Parathyroid adenoma (tissue), 2 donors: ENCODE measurements around the gene BEND5.

ENCODE experiments used
- H2AFZ ChIP-seq: fragments of 300-600 bp; sonication (generic); one replicate; pipeline ENCODE4 v1.7.0; 2017; ENCODE audit warnings: antibody characterized with exemption, mild to moderate bottlenecking
- H3K27ac ChIP-seq: fragments of 300-600 bp; sonication (generic); one replicate; pipeline ENCODE4 v1.7.0; 2017
- H3K27me3 ChIP-seq: fragments of 300-600 bp; sonication (generic); one replicate; pipeline ENCODE4 v1.7.0; 2017; ENCODE audit warnings: low read length; ENCODE audit not compliant: control insufficient read depth, insufficient read depth
- H3K36me3 ChIP-seq: fragments of 300-600 bp; sonication (generic); one replicate; pipeline ENCODE4 v1.7.0; 2017; ENCODE audit warnings: low read length; ENCODE audit not compliant: control insufficient read depth, insufficient read depth
- H3K4me1 ChIP-seq: fragments of 300-600 bp; sonication (generic); one replicate; pipeline ENCODE4 v1.7.0; 2017; ENCODE audit warnings: control low read depth
- H3K4me2 ChIP-seq: fragments of 300-600 bp; sonication (generic); one replicate; pipeline ENCODE4 v1.7.0; 2017; ENCODE audit warnings: low read length
- H3K4me3 ChIP-seq: fragments of 300-600 bp; sonication (generic); one replicate; pipeline ENCODE4 v1.7.0; 2017; ENCODE audit warnings: low read depth, low read length
- H3K79me2 ChIP-seq: fragments of 300-600 bp; sonication (generic); one replicate; pipeline ENCODE4 v1.7.0; 2017; ENCODE audit warnings: control low read depth
- H3K9ac ChIP-seq: fragments of 300-600 bp; sonication (generic); one replicate; pipeline ENCODE4 v1.7.0; 2017; ENCODE audit warnings: mild to moderate bottlenecking
- H3K9me3 ChIP-seq: fragments of 300-600 bp; sonication (generic); one replicate; pipeline ENCODE4 v1.7.0; 2017; ENCODE audit warnings: low read length; ENCODE audit not compliant: control insufficient read depth
- CTCF ChIP-seq: fragments of 300-600 bp; sonication (generic); IDR thresholded peaks from one replicate; pipeline ENCODE4 v1.7.0; 2017; ENCODE audit warnings: antibody characterized with exemption, mild to moderate bottlenecking
- donor health status: primary hyperparathyroidism.

Gene BEND5

DNA sequence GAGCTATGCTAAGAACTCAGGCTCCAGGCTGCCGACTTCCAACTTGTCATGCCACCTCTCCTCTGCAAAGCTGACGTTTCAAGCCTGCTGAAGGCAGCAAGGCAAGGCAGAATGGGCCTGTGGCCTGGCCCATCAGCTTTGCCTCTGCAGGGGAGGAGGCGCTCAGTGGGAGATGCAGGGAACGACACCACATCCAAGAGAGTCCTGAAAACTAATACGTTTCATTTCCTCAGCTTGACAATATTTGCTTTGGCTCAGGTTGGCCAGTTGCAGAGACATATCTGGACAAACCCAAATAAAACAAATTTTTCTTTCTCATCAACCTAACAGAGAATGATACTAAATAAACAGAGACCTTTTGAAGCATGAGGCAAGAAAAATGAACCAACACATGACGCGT is 35.3 kb downstream of the BEND5 start:
- Histone ChIP-seq H3K4me1 (no peaks in the 10 kb centered on the region), H3K36me3 (no peaks in the 10 kb centered on the region), H3K9ac (no peak overlapping the region), H3K9me3 (no peaks in the 10 kb centered on the region), H2AFZ (no peak overlapping the region), H3K27ac (no peak overlapping the region), H3K27me3 (no peaks in the 10 kb centered on the region), H3K4me3 (no peak overlapping the region), H3K79me2 (no peaks in the 10 kb centered on the region), H3K4me2 (no peak overlapping the region)
- TF ChIP-seq CTCF, result no peak

DNA sequence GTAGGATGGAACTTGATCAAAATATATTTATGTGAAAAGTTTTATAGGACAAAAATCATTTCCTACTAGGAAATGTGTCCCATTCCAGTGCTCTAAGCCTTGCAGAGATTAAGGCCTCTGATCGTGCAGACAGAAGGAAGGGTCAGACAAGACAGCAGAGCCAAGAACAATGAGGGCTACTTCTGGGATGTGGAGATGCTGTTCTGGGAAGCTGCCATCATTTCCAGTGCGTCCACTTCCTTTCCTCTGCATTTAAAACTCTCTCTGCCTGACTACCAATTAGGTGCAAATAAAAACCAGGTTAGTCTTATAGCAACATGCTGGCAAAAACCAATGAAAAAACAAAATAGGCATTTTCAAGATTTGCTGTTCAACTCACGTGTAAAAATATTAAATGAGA is 36.1 kb downstream of the BEND5 start:
- no peaks in the 10 kb centered on the region for H3K79me2 ChIP-seq
- TF ChIP-seq CTCF, result no peak
- no peak overlapping the region for H2AFZ ChIP-seq
- H3K36me3 ChIP-seq, result no peaks in the 10 kb centered on the region
- H3K27ac ChIP-seq, result no peak overlapping the region
- H3K4me2 ChIP-seq, result no peak overlapping the region
- no peaks in the 10 kb centered on the region for H3K27me3 ChIP-seq
- no peak overlapping the region for H3K4me3 ChIP-seq
- H3K9me3 ChIP-seq, result no peaks in the 10 kb centered on the region
- H3K4me1 ChIP-seq, result no peaks in the 10 kb centered on the region
- no peak overlapping the region for H3K9ac ChIP-seq

DNA sequence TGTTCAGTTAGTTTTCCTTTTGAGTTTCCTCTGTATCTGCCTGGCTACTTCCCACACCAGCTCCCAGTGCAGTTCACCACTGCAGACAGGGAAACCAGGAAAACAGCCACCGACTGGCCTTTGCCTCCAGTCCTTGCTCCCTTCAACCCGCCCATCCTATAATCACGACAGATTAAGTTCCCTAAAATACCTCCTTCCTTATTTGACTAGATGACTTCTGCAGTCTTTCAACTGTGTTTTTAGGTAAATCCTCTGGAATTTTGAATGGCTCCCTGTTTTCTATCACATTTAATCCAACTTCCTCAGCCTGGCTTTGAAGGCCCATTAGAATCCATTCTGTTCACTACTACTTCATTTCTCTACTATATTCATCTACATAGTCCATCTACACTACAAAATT is 37.6 kb downstream of the BEND5 start:
- Histone ChIP-seq H3K9ac (no peak overlapping the region), H3K4me3 (no peak overlapping the region), H3K4me1 (no peaks in the 10 kb centered on the region), H3K27ac (no peak overlapping the region), H3K27me3 (no peaks in the 10 kb centered on the region), H3K79me2 (no peaks in the 10 kb centered on the region), H3K36me3 (no peaks in the 10 kb centered on the region), H3K9me3 (no peaks in the 10 kb centered on the region), H3K4me2 (no peak overlapping the region), H2AFZ (no peak overlapping the region)
- no peak for TF ChIP-seq CTCF

- Histone ChIP-seq H2AFZ (no peak overlapping the region), H3K9me3 (no peaks in the 10 kb centered on the region), H3K4me2 (no peak overlapping the region), H3K9ac (no peak overlapping the region), H3K4me3 (no peak overlapping the region), H3K27ac (no peak overlapping the region), H3K27me3 (no peaks in the 10 kb centered on the region), H3K79me2 (no peaks in the 10 kb centered on the region), H3K36me3 (no peaks in the 10 kb centered on the region), H3K4me1 (no peaks in the 10 kb centered on the region)
- TF ChIP-seq CTCF, result no peak
Measured at GRCh38 chr1:48738356-48738755, 38.3 kb downstream of the BEND5 start.

- no peak overlapping the region for H3K9ac ChIP-seq
- no peak overlapping the region for H3K4me3 ChIP-seq
- no peak overlapping the region for H3K4me2 ChIP-seq
- TF ChIP-seq CTCF, result no peak
- no peak overlapping the region for H3K27ac ChIP-seq
- no peak overlapping the region for H2AFZ ChIP-seq
- H3K4me1 ChIP-seq, result no peaks in the 10 kb centered on the region
- no peaks in the 10 kb centered on the region for H3K9me3 ChIP-seq
- H3K36me3 ChIP-seq, result no peaks in the 10 kb centered on the region
- no peaks in the 10 kb centered on the region for H3K27me3 ChIP-seq
- H3K79me2 ChIP-seq, result no peaks in the 10 kb centered on the region
Measured at GRCh38 chr1:48735796-48736195, 40.9 kb downstream of the BEND5 start.
